GM12878 (cell line): ENCODE results near the gene SYK. TPM values are rescaled to one million over a fixed set of nuclear protein-coding genes. Genes with fewer than 3 reads are reported as not detected.

Experiments used
- CBX3 ChIP-seq: fragments of 200-600 bp; sonication (generic); IDR thresholded peaks from 2 replicates; pipeline ENCODE4 v1.6.1; 2016; ENCODE audit warnings: low read depth, borderline replicate concordance
- CEBPB ChIP-seq, 2 experiments: fragments of 150-350 bp in 1 of 2; IDR thresholded peaks; 2 replicates each; pipeline ENCODE4 v1.6.1; 2012 to 2014; ENCODE audit warnings: low read depth in 2 of 2, low read length in 2 of 2, borderline replicate concordance in 1 of 2, inconsistent platforms in 1 of 2
- ESRRA ChIP-seq: IDR thresholded peaks from 2 replicates; pipeline ENCODE4 v1.6.1; 2012; ENCODE audit warnings: mild to moderate bottlenecking, low read length, improper control_type of control experiment
- GATAD2B ChIP-seq: fragments of 450-650 bp; conservative IDR thresholded peaks from 2 replicates; pipeline ENCODE4 v1.6.1; 2017; ENCODE audit warnings: low read depth, mild to moderate bottlenecking, moderate library complexity
- IKZF1 ChIP-seq: fragments of 450-650 bp; conservative IDR thresholded peaks from 2 replicates; pipeline ENCODE4 v1.6.1; 2017; ENCODE audit warnings: antibody characterized with exemption, mild to moderate bottlenecking
- IRF4 ChIP-seq: IDR thresholded peaks from 2 replicates; pipeline ENCODE4 v1.6.1; 2011; ENCODE audit warnings: low read depth, low read length
- JUNB ChIP-seq: IDR thresholded peaks from 2 replicates; pipeline ENCODE4 v1.6.1; 2016; ENCODE audit warnings: antibody characterized with exemption, mild to moderate bottlenecking
- MEF2A ChIP-seq: IDR thresholded peaks from 2 replicates; pipeline ENCODE4 v1.6.1; 2011; ENCODE audit warnings: low read depth, mild to moderate bottlenecking, low read length, moderate library complexity; ENCODE audit not compliant: insufficient read depth
- MTA3 ChIP-seq: IDR thresholded peaks from 2 replicates; pipeline ENCODE4 v1.6.1; 2012; ENCODE audit warnings: low read length, inconsistent platforms, borderline replicate concordance
- NKRF ChIP-seq: fragments of 450-650 bp; conservative IDR thresholded peaks from 2 replicates; pipeline ENCODE4 v1.6.1; 2017; ENCODE audit warnings: mild to moderate bottlenecking, moderate library complexity
- NR2C2 ChIP-seq: IDR thresholded peaks from 2 replicates; pipeline ENCODE4 v1.6.1; 2011; ENCODE audit warnings: borderline replicate concordance, low read depth; ENCODE audit not compliant: control insufficient read depth, insufficient read length
- SMARCA5 ChIP-seq: fragments of 450-650 bp; IDR thresholded peaks from 2 replicates; pipeline ENCODE4 v1.6.1; 2017; ENCODE audit warnings: mild to moderate bottlenecking
- SRF ChIP-seq, 2 experiments: IDR thresholded peaks; 2 replicates each; pipeline ENCODE4 v1.6.1; 2011; ENCODE audit warnings: low read depth in 2 of 2, low read length in 2 of 2, mild to moderate bottlenecking in 1 of 2, moderate library complexity in 1 of 2
- STAT1 ChIP-seq: fragments of 450-650 bp; conservative IDR thresholded peaks from 2 replicates; pipeline ENCODE4 v1.6.1; 2014; ENCODE audit warnings: antibody characterized with exemption, mild to moderate bottlenecking
- YBX1 ChIP-seq: fragments of 450-650 bp; IDR thresholded peaks from 2 replicates; pipeline ENCODE4 v1.6.1; 2016; ENCODE audit warnings: antibody characterized with exemption
- ZSCAN29 ChIP-seq: fragments of 450-650 bp; IDR thresholded peaks from 2 replicates; pipeline ENCODE4 v1.6.1; 2017; ENCODE audit warnings: mild to moderate bottlenecking, moderate library complexity
- polyA plus RNA-seq, 11 experiments: library from polyadenylated mRNA; depleted of rRNA in 4 of 11; unstranded in 6 of 11; stranded (reverse) in 5 of 11; fragments of >200 nt; fragmentation: Nextera tagmentation in 4 of 11; fragmentation: Illumina TruSeq in 1 of 11; extraction: Ambion mirVana in 4 of 11; extraction: Trizol in 1 of 11; gene quantifications; 1 replicate in 1 of 11; 2 replicates in 10 of 11; pipeline versions ENCODE4 v1.2.1 to v1.2.3, GENCODE V29; 2011 to 2016; ENCODE audit warnings: inconsistent platforms in 2 of 11, missing spikeins in 2 of 11, low read depth in 1 of 11
- total RNA-seq, 4 experiments: library from RNA; depleted of rRNA in 3 of 4; stranded (reverse); fragments of >200 nt in 3 of 4; fragmentation: Illumina TruSeq in 1 of 4; extraction: Trizol in 1 of 4; gene quantifications; 2 replicates each; pipeline versions ENCODE4 v1.2.1 to v1.2.3, GENCODE V29; 2013 to 2021
- TF ChIP-seq, protein P1 (sequence below): fragments of 450-650 bp; IDR thresholded peaks from 2 replicates; pipeline ENCODE4 v1.6.1; 2017; ENCODE audit warnings: mild to moderate bottlenecking, moderate library complexity
- TF ChIP-seq, protein P2 (sequence below): fragments of 450-650 bp; formaldehyde crosslinking; IDR thresholded peaks from 2 replicates; pipeline ENCODE4 v1.4.0; 2020; ENCODE audit warnings: mild to moderate bottlenecking, moderate library complexity
- TF ChIP-seq, protein P3 (sequence below): IDR thresholded peaks from 2 replicates; pipeline ENCODE4 v1.6.1; 2011; ENCODE audit warnings: mild to moderate bottlenecking, low read depth, low read length, moderate library complexity; ENCODE audit not compliant: insufficient replicate concordance

SYK gene
- total and polyA plus RNA-seq, 10 of the 15 experiments (the other 5 are each of a cell fraction or from before 2014, with no cell fraction given), result 6.5 to 135 (median 68.8) TPM

DNA sequence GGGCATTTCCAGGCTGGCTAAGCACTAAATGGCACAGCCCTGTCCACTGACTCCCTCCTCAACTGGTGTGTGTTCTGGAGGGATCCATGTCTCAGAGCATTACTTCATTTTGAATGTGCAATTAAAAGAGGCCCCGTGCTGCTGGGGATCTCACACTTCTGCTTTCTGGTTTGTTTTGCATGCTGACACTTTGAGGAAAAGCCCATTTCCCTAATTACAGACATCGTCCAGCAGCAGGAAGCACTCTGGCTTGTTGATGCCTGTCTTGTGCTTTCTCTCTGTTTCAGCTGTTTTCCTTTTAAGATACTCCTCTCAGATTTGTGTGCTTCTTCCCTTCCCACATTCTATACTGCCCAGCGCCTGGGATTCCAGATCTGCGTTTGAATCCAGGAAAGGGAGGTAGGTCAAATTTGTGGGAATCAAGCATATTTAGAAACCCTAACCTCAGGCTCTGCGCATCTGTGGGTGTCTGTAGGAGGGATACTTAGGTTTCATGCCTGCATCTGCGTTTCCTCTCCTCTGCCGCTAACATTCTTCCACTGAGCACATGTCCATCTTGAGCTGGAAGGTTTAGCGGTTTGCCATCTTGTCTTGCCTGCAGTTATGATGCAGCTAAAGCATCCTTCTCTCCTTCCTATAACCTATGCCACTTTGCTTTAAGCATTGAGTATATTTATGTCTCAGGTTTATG lies 25.7 kb downstream of the SYK start (continued):
- TF ChIP-seq, protein P1, sequence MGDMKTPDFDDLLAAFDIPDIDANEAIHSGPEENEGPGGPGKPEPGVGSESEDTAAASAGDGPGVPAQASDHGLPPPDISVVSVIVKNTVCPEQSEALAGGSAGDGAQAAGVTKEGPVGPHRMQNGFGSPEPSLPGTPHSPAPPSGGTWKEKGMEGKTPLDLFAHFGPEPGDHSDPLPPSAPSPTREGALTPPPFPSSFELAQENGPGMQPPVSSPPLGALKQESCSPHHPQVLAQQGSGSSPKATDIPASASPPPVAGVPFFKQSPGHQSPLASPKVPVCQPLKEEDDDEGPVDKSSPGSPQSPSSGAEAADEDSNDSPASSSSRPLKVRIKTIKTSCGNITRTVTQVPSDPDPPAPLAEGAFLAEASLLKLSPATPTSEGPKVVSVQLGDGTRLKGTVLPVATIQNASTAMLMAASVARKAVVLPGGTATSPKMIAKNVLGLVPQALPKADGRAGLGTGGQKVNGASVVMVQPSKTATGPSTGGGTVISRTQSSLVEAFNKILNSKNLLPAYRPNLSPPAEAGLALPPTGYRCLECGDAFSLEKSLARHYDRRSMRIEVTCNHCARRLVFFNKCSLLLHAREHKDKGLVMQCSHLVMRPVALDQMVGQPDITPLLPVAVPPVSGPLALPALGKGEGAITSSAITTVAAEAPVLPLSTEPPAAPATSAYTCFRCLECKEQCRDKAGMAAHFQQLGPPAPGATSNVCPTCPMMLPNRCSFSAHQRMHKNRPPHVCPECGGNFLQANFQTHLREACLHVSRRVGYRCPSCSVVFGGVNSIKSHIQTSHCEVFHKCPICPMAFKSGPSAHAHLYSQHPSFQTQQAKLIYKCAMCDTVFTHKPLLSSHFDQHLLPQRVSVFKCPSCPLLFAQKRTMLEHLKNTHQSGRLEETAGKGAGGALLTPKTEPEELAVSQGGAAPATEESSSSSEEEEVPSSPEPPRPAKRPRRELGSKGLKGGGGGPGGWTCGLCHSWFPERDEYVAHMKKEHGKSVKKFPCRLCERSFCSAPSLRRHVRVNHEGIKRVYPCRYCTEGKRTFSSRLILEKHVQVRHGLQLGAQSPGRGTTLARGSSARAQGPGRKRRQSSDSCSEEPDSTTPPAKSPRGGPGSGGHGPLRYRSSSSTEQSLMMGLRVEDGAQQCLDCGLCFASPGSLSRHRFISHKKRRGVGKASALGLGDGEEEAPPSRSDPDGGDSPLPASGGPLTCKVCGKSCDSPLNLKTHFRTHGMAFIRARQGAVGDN, result 0 out of 2 replicates have a peak, but pooled peaks have one; percentile 16
- TF ChIP-seq GATAD2B (no peak), MEF2A (no peak), ZSCAN29 (no peak), IRF4 (peak; percentile 62; the same call in 1 of the 2 replicates), SRF (IDR thresholded peaks at IDR 0.05; ENCODE audit: low read depth in 2 of 2, low read length in 2 of 2) (0 out of 4 replicates have a peak, but pooled peaks of 1 of the 2 experiments have one; percentile 30), CBX3 (no peak), STAT1 (0 out of 2 replicates have a peak, but pooled peaks have one; percentile 20), SMARCA5 (no peak; the same call in 1 of the 2 replicates), ESRRA (no peak), NR2C2 (no peak), NKRF (no peak), YBX1 (no peak), CEBPB (IDR thresholded peaks at IDR 0.05; ENCODE audit: borderline replicate concordance in 1 of 2, low read depth in 2 of 2, low read length in 2 of 2) (no peak), JUNB (no peak), IKZF1 (peak; percentile 90), MTA3 (peak; percentile 57; the same call in 1 of the 2 replicates)
- TF ChIP-seq, protein P2, sequence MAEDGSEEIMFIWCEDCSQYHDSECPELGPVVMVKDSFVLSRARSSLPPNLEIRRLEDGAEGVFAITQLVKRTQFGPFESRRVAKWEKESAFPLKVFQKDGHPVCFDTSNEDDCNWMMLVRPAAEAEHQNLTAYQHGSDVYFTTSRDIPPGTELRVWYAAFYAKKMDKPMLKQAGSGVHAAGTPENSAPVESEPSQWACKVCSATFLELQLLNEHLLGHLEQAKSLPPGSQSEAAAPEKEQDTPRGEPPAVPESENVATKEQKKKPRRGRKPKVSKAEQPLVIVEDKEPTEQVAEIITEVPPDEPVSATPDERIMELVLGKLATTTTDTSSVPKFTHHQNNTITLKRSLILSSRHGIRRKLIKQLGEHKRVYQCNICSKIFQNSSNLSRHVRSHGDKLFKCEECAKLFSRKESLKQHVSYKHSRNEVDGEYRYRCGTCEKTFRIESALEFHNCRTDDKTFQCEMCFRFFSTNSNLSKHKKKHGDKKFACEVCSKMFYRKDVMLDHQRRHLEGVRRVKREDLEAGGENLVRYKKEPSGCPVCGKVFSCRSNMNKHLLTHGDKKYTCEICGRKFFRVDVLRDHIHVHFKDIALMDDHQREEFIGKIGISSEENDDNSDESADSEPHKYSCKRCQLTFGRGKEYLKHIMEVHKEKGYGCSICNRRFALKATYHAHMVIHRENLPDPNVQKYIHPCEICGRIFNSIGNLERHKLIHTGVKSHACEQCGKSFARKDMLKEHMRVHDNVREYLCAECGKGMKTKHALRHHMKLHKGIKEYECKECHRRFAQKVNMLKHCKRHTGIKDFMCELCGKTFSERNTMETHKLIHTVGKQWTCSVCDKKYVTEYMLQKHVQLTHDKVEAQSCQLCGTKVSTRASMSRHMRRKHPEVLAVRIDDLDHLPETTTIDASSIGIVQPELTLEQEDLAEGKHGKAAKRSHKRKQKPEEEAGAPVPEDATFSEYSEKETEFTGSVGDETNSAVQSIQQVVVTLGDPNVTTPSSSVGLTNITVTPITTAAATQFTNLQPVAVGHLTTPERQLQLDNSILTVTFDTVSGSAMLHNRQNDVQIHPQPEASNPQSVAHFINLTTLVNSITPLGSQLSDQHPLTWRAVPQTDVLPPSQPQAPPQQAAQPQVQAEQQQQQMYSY (CRISPR knock-in tag), result no peak
- TF ChIP-seq, protein P3, sequence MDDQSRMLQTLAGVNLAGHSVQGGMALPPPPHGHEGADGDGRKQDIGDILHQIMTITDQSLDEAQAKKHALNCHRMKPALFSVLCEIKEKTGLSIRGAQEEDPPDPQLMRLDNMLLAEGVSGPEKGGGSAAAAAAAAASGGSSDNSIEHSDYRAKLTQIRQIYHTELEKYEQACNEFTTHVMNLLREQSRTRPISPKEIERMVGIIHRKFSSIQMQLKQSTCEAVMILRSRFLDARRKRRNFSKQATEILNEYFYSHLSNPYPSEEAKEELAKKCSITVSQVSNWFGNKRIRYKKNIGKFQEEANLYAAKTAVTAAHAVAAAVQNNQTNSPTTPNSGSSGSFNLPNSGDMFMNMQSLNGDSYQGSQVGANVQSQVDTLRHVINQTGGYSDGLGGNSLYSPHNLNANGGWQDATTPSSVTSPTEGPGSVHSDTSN, result peak; percentile 35
